22Rv1 (cell line): Measurements from ENCODE around the gene LACTB.

ENCODE experiments used
- H3K27ac ChIP-seq: fragments of 450-650 bp; 2 replicates; pipeline ENCODE4 v1.5.1; 2017
- CTCF ChIP-seq: fragments of 450-650 bp; IDR thresholded peaks from 2 replicates; pipeline ENCODE4 v1.5.1; 2017; ENCODE audit warnings: mild to moderate bottlenecking
- ZFX ChIP-seq: fragments of 450-650 bp; IDR thresholded peaks from 2 replicates; pipeline ENCODE4 v1.6.1; 2017; ENCODE audit warnings: antibody characterized with exemption, borderline replicate concordance

Gene LACTB

GRCh38 chr15:63121382-63122001, at the start of gene LACTB:
TSS of gene LACTB (plus strand) at chr15:63121861. CDS start at chr15:63121872, 11 bp downstream.
- TF ChIP-seq CTCF (no peak), ZFX (no peak)
- H3K27ac ChIP-seq: peak within 1 kb of the TSS; percentile 82

- H3K27ac ChIP-seq: no peak overlapping the region
- no peak for TF ChIP-seq ZFX
- no peak for TF ChIP-seq CTCF
These were observed 49.5 kb upstream of the LACTB start for GRCh38 chr15:63072023-63072650.

GRCh38 chr15:63072809-63073277, 48.8 kb upstream of the LACTB start:
- H3K27ac ChIP-seq: no peak overlapping the region
- TF ChIP-seq ZFX (no peak), CTCF (no peak)

- TF ChIP-seq CTCF: no peak
- no peak overlapping the region for H3K27ac ChIP-seq
These were observed 48.0 kb upstream of the LACTB start for GRCh38 chr15:63073497-63074172.

GRCh38 chr15:63075015-63075983, 46.4 kb upstream of the LACTB start:
- TF ChIP-seq ZFX: no peak
- TF ChIP-seq CTCF: no peak
- no peak overlapping the region for H3K27ac ChIP-seq

GRCh38 chr15:63075984-63076713, 45.5 kb upstream of the LACTB start:
- TF ChIP-seq ZFX (no peak), CTCF (no peak)
- H3K27ac ChIP-seq: no peak overlapping the region
